ENCODE data around the gene CEBPB.

- TF ChIP-seq POLR2AphosphoS5 (IDR thresholded peaks at IDR 0.05; ENCODE audit: low read depth, low read length), result no peak
- TF ChIP-seq POLR2A (IDR thresholded peaks at IDR 0.05; ENCODE audit: low read depth, low read length), result no peak
Measured at GRCh38 chr20:50211091-50211490, 20.5 kb downstream of the CEBPB start.

Measured in GM12892 (cell line).